Measurements from ENCODE around the gene FRMPD4. TPM values are rescaled to one million over a fixed set of nuclear protein-coding genes. Genes with fewer than 3 reads are reported as not detected.

FRMPD4 gene
- total RNA-seq, 1 experiment from 2014 or later: not detected

GRCh38 chrX:12440246-12440645, 302.0 kb downstream of the FRMPD4 start:
- Histone ChIP-seq H3K27ac (no peak overlapping the region), H3K79me2 (ENCODE audit: low read depth) (no peaks in the 10 kb centered on the region), H3K9me3 (ENCODE audit: insufficient read depth, low read depth) (no peaks in the 10 kb centered on the region), H3K9me2 (ENCODE audit: insufficient read depth) (no peaks in the 10 kb centered on the region), H3K4me1 (replicated peaks; ENCODE audit: insufficient read depth) (no peaks in the 10 kb centered on the region), H3K4me2 (no peak overlapping the region), H2AFZ (no peak overlapping the region), H3F3A (ENCODE audit: insufficient read depth, low read depth) (no peaks in the 10 kb centered on the region), H3K36me3 (ENCODE audit: low read depth) (no peaks in the 10 kb centered on the region), H3K27me3 (ENCODE audit: insufficient read depth, low read depth) (no peaks in the 10 kb centered on the region), H3K4me3 (no peak overlapping the region), H4K20me1 (ENCODE audit: insufficient read depth) (no peaks in the 10 kb centered on the region)
- ChIA-PET POLR2A (ENCODE audit: unreplicated experiment) (no interaction called here), CTCF (no interaction called here)
- BruUV-seq (replicated peaks): no TSS peak
- no peak for TF ChIP-seq CTCF (conservative IDR thresholded peaks at IDR 0.05)
- TF ChIP-seq EZH2 (IDR thresholded peaks at IDR 0.05; ENCODE audit: low read depth): no peak
- DNase-seq: no peak
- intact Hi-C loops (cut with micrococcal nuclease; ENCODE audit: unreplicated experiment): no loop called here

GRCh38 chrX:12441381-12442128, 303.3 kb downstream of the FRMPD4 start:
- no peak overlapping the region for H3K27ac ChIP-seq
- DNase-seq: no peak
- no peaks in the 10 kb centered on the region for H3K36me3 ChIP-seq (ENCODE audit: low read depth)
- H3K27me3 ChIP-seq (ENCODE audit: insufficient read depth, low read depth): no peaks in the 10 kb centered on the region
- H3K4me3 ChIP-seq: no peak overlapping the region
- no TSS peak for BruUV-seq (replicated peaks)
- H3K79me2 ChIP-seq (ENCODE audit: low read depth): no peaks in the 10 kb centered on the region
- intact Hi-C loops (cut with micrococcal nuclease; ENCODE audit: unreplicated experiment): no loop called here
- H4K20me1 ChIP-seq (ENCODE audit: insufficient read depth): no peaks in the 10 kb centered on the region
- no peaks in the 10 kb centered on the region for H3K4me1 ChIP-seq (replicated peaks; ENCODE audit: insufficient read depth)
- H3K9me2 ChIP-seq (ENCODE audit: insufficient read depth): no peaks in the 10 kb centered on the region
- TF ChIP-seq EZH2 (IDR thresholded peaks at IDR 0.05; ENCODE audit: low read depth): no peak
- TF ChIP-seq CTCF (conservative IDR thresholded peaks at IDR 0.05): no peak
- ChIA-PET POLR2A (ENCODE audit: unreplicated experiment) (no interaction called here), CTCF (no interaction called here)
- H3K4me2 ChIP-seq: no peak overlapping the region
- no peak overlapping the region for H2AFZ ChIP-seq
- H3K9me3 ChIP-seq (ENCODE audit: insufficient read depth, low read depth): no peaks in the 10 kb centered on the region
- no peaks in the 10 kb centered on the region for H3F3A ChIP-seq (ENCODE audit: insufficient read depth, low read depth)

GRCh38 chrX:12443534-12444098, 305.3 kb downstream of the FRMPD4 start:
- no peaks in the 10 kb centered on the region for H4K20me1 ChIP-seq (ENCODE audit: insufficient read depth)
- intact Hi-C loops (cut with micrococcal nuclease; ENCODE audit: unreplicated experiment): no loop called here
- BruUV-seq (replicated peaks): no TSS peak

More at GRCh38 chrX:12443534-12444098, 305.3 kb downstream of the FRMPD4 start:
- no peaks in the 10 kb centered on the region for H3K79me2 ChIP-seq (ENCODE audit: low read depth)
- no peak overlapping the region for H3K27ac ChIP-seq
- TF ChIP-seq CTCF (conservative IDR thresholded peaks at IDR 0.05): no peak
- TF ChIP-seq EZH2 (IDR thresholded peaks at IDR 0.05; ENCODE audit: low read depth): no peak
- DNase-seq: no peak
- no peak overlapping the region for H3K4me2 ChIP-seq
- H3K9me2 ChIP-seq (ENCODE audit: insufficient read depth): no peaks in the 10 kb centered on the region
- no peak overlapping the region for H3K4me3 ChIP-seq
- POLR2A ChIA-PET (ENCODE audit: unreplicated experiment): no interaction called here
- H3K36me3 ChIP-seq (ENCODE audit: low read depth): no peaks in the 10 kb centered on the region
- H3K9me3 ChIP-seq (ENCODE audit: insufficient read depth, low read depth): no peaks in the 10 kb centered on the region
- H3K27me3 ChIP-seq (ENCODE audit: insufficient read depth, low read depth): no peaks in the 10 kb centered on the region
- no peaks in the 10 kb centered on the region for H3F3A ChIP-seq (ENCODE audit: insufficient read depth, low read depth)
- CTCF ChIA-PET: no interaction called here
- H3K4me1 ChIP-seq (replicated peaks; ENCODE audit: insufficient read depth): no peaks in the 10 kb centered on the region
- no peak overlapping the region for H2AFZ ChIP-seq

Measured in PC-9 (cell line).